GM21367 (cell line): ENCODE data around the gene ABHD2.

Experiments used
- ATAC-seq: cut with Tn5 transposase; IDR thresholded peaks from one replicate; pipeline ENCODE4 v1.9.1; 2021; ENCODE audit not compliant: unreplicated experiment

The ABHD2 gene

GRCh38 chr15:89187301-89187985 lies 99.2 kb downstream of the ABHD2 start:
- ATAC-seq, result no peak

- ATAC-seq, result no peak
Observed at GRCh38 chr15:89187986-89188514, 99.8 kb downstream of the ABHD2 start.

- no peak for ATAC-seq
Observed at GRCh38 chr15:89192136-89192535, 103.9 kb downstream of the ABHD2 start.

- ATAC-seq, result no peak
Observed at GRCh38 chr15:89192766-89193165, 104.5 kb downstream of the ABHD2 start.

- ATAC-seq, result no peak
Observed at GRCh38 chr15:89194608-89195007, 106.4 kb downstream of the ABHD2 start.

- no peak for ATAC-seq
Observed at GRCh38 chr15:89195836-89196235, 107.6 kb downstream of the ABHD2 start.

GRCh38 chr15:89196241-89196640 lies 108.0 kb downstream of the ABHD2 start:
- ATAC-seq, result no peak

- ATAC-seq, result no peak
Observed at GRCh38 chr15:89196994-89197393, 108.7 kb downstream of the ABHD2 start.

GRCh38 chr15:89197503-89197971 lies 109.3 kb downstream of the ABHD2 start:
- no peak for ATAC-seq

GRCh38 chr15:89198196-89198595 lies 109.9 kb downstream of the ABHD2 start:
- no peak for ATAC-seq

GRCh38 chr15:89198934-89199333 lies 110.7 kb downstream of the ABHD2 start:
- ATAC-seq, result no peak

- no peak for ATAC-seq
Observed at GRCh38 chr15:89199746-89200145, 111.5 kb downstream of the ABHD2 start.

GRCh38 chr15:89200182-89200581 lies 111.9 kb downstream of the ABHD2 start:
- no peak for ATAC-seq

GRCh38 chr15:89201465-89202005 lies 113.3 kb downstream of the ABHD2 start:
- no peak for ATAC-seq

GRCh38 chr15:89203705-89204273 lies 115.5 kb downstream of the ABHD2 start:
- no peak for ATAC-seq

- ATAC-seq, result no peak
Observed at GRCh38 chr15:89205991-89206585, 117.8 kb downstream of the ABHD2 start.

- peak; percentile 77 for ATAC-seq
Observed at GRCh38 chr15:89206908-89207331, 118.7 kb downstream of the ABHD2 start.

GRCh38 chr15:89208256-89208655 lies 120.0 kb downstream of the ABHD2 start:
- ATAC-seq, result no peak

- ATAC-seq, result no peak
Observed at GRCh38 chr15:89209057-89209456, 120.8 kb downstream of the ABHD2 start.

- no peak for ATAC-seq
Observed at GRCh38 chr15:89211678-89212170, 123.5 kb downstream of the ABHD2 start.

GRCh38 chr15:89215627-89216026 lies 127.4 kb downstream of the ABHD2 start:
- ATAC-seq, result no peak

- ATAC-seq, result no peak
Observed at GRCh38 chr15:89217031-89217430, 128.8 kb downstream of the ABHD2 start.
